ENCODE data around the gene LONRF2.

Gene LONRF2

DNA sequence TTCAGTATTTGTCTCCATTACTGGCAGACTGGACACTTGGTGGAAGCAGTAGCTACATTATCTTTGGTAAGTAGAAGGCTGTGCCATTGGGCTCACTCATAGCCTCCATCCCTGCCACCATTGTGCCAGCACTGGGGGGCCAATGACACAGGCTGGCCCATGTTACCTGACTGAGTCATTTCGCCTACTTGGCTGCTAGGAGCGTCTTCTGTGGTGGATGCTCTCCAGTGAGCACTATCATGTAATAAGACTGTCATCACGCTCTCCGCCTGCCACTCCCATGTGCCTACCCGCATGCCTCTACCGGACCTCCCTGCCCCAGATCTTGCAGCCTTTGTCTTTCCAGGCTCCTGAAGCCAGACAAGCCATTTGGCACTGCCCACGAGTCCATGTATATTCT lies 56.2 kb downstream of the LONRF2 start:
- DNase-seq (ENCODE audit: extremely low read depth, low read depth), result no peak
- TF ChIP-seq, protein P1, sequence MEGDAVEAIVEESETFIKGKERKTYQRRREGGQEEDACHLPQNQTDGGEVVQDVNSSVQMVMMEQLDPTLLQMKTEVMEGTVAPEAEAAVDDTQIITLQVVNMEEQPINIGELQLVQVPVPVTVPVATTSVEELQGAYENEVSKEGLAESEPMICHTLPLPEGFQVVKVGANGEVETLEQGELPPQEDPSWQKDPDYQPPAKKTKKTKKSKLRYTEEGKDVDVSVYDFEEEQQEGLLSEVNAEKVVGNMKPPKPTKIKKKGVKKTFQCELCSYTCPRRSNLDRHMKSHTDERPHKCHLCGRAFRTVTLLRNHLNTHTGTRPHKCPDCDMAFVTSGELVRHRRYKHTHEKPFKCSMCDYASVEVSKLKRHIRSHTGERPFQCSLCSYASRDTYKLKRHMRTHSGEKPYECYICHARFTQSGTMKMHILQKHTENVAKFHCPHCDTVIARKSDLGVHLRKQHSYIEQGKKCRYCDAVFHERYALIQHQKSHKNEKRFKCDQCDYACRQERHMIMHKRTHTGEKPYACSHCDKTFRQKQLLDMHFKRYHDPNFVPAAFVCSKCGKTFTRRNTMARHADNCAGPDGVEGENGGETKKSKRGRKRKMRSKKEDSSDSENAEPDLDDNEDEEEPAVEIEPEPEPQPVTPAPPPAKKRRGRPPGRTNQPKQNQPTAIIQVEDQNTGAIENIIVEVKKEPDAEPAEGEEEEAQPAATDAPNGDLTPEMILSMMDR (IDR thresholded peaks at IDR 0.05; ENCODE audit: low read depth, low read length, missing control alignments), result no peak
- no peak overlapping the region for H3K4me3 ChIP-seq (replicated peaks; ENCODE audit: low read depth, low read length)

GRCh38 chr2:100265226-100265625 lies 57.1 kb downstream of the LONRF2 start:
- no peak for DNase-seq (ENCODE audit: extremely low read depth, low read depth)
- no peak overlapping the region for H3K4me3 ChIP-seq (replicated peaks; ENCODE audit: low read depth, low read length)
- TF ChIP-seq, protein P1 (IDR thresholded peaks at IDR 0.05; ENCODE audit: low read depth, low read length, missing control alignments), result no peak

DNA sequence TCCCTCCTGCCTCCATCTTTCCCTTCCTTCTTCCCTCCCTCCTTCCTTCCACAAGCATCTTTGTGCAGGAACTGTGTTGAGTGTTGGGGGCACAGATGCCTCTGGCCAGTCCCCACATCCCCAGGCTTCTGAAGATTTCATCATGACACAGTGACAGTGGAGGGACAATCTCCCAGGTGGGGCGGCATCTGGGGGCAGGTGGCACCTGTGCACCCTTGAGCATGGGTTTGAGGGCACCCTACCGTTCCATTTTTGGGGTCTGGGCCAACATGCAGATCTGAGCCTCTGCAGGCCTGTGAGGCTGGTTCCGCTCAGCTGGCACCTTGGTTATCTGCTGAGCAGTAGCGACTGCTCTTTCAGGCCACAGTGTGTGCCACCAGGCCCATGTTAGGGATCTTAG lies 57.6 kb downstream of the LONRF2 start:
- TF ChIP-seq, protein P1 (IDR thresholded peaks at IDR 0.05; ENCODE audit: low read depth, low read length, missing control alignments), result no peak
- no peak overlapping the region for H3K4me3 ChIP-seq (replicated peaks; ENCODE audit: low read depth, low read length)
- DNase-seq (ENCODE audit: extremely low read depth, low read depth), result no peak

DNA sequence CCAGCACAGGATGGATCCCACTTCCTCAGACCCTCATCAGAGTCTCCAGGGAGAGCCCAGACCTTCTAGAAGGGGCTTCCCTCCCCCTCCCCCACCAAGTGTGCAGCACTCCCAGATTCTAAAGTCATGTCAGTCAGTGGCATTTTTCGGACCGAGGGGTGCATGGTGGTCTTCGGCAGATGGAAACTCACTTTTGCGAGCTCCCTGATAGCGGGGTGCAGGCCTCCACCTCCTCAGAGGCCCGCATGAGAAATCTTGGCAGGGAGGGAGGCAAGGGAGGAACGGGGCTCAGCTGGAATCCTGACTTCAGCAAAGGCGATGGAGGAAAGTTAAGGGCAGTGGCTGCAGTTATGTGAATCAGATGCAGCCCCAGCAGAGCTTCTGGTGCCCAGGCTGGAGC lies 58.2 kb downstream of the LONRF2 start:
- TF ChIP-seq, protein P1 (IDR thresholded peaks at IDR 0.05; ENCODE audit: low read depth, low read length, missing control alignments), result no peak
- DNase-seq (ENCODE audit: extremely low read depth, low read depth), result no peak
- no peak overlapping the region for H3K4me3 ChIP-seq (replicated peaks; ENCODE audit: low read depth, low read length)

DNA sequence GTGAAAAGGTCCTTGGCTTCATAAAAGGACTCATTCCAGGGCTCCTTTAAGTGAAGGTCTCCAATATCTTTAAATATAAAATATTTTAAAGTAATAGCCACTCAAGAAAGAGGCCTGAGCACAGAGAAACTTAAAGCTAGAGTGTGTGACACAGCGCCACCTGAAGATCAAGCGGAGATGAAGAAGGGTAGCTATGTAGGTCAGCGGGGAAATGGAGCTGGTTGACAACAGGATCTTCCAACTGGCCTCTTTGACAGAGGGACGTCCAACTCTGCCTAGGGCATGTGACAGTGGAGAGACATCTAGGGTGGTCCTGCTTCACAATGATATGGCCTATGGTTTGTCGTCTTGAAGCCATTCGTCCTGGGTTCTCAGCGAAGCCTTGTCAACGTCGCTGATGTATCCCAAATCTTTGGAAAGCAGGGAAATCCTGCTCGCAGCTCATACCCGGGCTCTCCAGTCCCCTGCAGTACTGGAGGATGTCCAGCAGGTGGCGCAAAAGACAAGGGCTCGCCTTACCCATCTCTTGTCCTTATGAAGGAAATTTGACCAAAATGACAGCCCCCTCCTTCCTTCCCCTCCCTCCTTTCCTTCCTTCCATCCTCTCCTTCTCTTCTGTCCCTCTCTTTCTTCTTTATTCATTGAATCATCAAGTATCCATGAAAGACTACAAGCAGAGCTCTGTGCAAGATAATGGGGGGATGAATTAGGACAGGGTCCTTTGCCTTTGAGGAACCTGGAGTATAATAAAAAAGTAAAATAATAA lies 59.6 kb downstream of the LONRF2 start:
- TF ChIP-seq, protein P1 (IDR thresholded peaks at IDR 0.05; ENCODE audit: low read depth, low read length, missing control alignments), result peak; percentile 98
- no peak overlapping the region for H3K4me3 ChIP-seq (replicated peaks; ENCODE audit: low read depth, low read length)
- DNase-seq (ENCODE audit: extremely low read depth, low read depth), result peak; percentile 52

DNA sequence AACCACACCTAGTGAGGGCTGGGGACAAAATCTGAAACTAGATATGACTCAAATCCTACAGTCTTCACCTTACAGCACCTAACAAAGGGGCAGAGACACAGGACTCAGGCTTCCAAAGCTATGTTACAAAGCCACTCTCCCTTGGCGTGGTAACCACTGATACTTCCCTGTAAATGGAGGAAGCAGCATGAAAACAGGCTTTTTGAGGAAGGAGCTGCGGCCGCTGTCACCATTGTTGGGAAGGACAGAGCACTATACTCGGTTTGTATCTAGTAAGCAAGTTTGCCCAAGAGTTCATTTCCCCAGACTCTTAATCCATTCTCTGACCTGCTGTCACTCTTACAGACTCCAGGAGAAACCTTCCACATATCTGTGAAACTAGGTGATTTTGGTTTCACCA lies 60.3 kb downstream of the LONRF2 start:
- no peak overlapping the region for H3K4me3 ChIP-seq (replicated peaks; ENCODE audit: low read depth, low read length)
- TF ChIP-seq, protein P1 (IDR thresholded peaks at IDR 0.05; ENCODE audit: low read depth, low read length, missing control alignments), result no peak
- DNase-seq (ENCODE audit: extremely low read depth, low read depth), result no peak
